DMS153 treated with DMSO at 0.1 percent for 48 hours (cell line): ENCODE measurements around the gene GPATCH2.
"Not testable (repeated sequence)": the region's sequence is repeated elsewhere in the genome, so short reads cannot be mapped to it uniquely, and the experiment has no call there.

Experiments
- DNase-seq: peaks from one replicate; lab custom pipeline; 2025; ENCODE audit not compliant: unreplicated experiment; lab: John Stamatoyannopoulos, UW

The GPATCH2 gene

DNA sequence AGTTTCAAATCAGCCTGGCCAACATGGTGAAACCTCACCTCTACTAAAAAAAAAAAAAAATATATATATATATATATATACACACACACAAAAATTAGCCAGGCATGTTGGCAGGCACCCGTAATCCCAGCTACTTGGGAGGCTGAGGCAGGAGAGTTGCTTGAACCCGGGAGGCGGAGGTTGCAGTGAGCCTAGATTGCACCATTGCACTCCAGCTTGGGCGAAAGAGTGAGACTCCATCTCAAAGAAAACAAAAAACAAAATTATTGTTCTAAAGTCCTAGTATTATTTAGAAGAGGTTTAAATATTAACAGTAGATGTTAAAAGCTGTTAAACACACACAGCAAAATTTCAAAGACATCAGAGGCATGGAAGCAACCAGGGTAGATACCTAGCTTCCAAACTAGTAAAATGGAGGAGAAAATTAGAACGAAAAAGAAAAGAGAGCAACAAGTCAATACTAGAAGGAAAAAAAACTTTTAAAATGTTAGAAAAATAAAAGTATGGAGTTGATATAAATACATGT is 46.5 kb downstream of the GPATCH2 start:
- DNase-seq = not testable (repeated sequence)

DNA sequence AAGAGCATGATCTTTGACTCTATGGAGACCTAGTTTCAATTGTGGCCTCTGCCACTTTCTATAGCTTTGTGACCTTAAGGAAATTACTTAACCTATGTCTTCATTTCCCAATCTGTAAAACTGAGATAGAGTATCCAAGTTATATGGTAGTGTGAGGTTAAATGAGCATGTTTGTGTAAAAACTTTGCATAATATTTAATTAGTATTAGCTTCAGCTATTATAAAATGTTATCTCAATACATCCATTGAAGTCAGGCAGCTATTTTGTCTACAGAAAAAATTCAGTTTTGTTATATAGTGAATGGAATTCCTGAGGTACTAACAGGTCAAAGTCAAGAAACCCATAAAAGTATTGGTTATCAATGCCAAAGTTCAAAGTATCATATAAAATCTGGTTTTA is 53.6 kb downstream of the GPATCH2 start:
- no peak for DNase-seq

DNA sequence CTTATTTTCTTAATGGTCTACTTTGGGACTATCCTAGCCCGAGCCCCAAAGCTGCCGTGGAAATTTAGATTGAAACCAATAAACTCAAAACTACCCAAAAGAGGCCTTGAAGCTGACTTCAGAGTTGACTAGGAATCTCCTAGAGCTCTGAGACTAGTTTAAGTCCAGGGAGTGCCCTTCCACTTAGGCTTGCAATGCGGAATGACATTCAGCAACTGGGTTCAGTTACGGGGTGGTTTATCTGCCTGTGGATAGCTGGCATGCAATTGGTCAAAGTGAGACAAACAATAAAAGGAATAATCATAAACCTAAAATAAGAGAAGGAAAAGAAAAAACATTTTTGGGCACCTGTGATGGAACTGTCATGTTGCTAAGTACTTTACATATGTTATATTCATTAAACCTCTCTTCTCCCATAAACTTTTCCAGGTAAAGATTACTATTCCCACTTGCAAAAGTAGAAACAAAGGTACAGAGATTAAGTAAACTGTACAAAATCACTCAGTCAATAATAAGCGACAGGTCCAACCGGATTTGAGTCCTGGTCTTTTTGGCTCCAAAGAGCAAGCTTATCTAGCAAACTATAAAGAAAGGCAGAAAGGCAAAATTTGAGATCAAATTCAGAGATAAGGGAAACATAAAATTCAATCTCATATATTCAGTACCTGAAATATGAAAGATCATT is 56.5 kb downstream of the GPATCH2 start:
- DNase-seq = no peak

DNA sequence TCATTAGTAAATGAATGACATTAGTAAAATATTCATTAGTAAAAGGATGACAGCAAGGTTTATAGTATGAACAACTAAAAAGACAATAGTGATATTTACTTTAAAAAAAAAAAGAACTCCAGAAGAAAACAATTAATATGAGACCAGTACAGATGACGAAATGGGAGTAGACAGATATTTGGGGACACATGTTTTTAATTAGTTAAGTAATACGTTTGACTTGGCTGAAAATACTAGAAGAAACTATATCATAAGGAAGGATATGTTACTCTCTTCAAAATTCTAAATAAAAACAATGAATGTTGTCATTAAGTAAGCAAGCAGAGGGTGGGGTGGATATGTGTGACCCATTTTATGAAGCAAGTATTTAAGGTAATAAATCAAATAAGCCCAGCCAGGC is 61.9 kb downstream of the GPATCH2 start:
- no peak for DNase-seq

DNA sequence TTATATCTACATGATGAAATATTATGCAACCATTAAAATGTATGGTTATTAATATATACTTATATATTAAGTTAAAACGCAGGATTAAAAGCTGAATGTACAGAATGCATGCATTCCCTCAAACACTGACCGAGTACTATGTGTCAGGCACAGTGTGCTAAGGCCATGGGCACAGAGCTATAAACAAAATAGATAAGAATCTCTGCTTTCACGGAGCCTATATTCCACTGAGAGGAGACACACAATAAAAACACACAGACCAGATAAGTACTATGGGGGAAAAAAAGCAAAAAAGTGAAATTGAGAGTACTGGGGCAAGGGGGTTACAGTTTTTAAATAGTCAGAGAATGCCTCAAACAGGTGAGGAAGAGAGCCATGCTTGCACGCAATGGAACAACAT is 62.7 kb downstream of the GPATCH2 start:
- no peak for DNase-seq

DNA sequence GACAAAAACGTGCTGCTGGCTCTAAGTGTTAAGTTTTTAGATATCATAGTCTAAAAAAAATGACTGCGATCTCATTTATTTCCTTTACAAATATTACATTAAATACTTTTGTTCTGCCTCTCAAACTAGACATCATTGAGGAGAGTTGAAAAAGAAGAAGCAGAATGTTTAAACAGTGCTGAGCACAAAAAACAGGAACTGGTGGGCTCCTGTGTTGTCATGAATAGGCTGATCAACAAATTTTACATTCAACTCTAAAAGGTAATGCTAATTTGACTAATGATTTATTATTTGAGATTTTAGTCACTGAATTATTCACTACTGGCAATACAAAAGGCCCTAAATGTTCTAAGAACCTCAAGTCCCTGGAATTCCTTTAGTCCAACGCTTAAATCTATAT is 66.1 kb downstream of the GPATCH2 start:
- DNase-seq = no peak

DNA sequence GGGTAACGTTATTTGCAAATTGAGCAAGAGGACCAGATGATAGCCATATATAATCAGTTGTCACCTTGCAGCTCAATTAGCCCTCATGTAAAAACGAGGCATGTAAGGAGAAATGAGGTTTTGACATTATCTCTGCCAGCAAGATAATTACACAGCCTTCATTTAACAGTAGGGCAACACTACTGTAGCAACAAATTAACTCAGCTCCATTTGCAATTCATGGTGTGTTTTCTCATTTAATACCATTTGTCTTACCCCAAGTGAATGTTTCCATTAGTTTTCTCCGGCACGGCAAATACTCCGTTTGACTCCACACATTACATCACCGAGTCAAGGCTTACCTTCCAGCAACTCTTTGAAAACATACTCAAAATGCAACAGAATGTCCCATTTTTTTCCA is 66.7 kb downstream of the GPATCH2 start:
- no peak for DNase-seq

DNA sequence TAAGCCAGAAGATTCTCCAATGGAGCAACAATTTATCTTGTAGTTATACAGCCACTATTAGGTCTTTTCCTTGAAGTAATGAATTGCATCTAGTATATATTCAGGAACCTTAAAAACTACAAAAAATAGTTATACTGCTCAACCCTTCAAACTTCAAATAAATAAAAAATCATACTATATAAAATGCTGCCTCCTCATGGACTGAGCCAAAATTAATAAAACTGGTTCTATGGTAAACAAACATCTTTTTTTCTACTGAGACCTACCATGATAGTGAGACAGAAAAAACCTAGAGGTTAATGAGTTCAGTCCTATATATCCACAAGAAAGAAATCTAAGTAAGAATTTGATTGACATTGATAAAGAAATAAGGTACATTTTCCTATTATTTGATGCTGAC is 67.7 kb downstream of the GPATCH2 start:
- DNase-seq = no peak

DNA sequence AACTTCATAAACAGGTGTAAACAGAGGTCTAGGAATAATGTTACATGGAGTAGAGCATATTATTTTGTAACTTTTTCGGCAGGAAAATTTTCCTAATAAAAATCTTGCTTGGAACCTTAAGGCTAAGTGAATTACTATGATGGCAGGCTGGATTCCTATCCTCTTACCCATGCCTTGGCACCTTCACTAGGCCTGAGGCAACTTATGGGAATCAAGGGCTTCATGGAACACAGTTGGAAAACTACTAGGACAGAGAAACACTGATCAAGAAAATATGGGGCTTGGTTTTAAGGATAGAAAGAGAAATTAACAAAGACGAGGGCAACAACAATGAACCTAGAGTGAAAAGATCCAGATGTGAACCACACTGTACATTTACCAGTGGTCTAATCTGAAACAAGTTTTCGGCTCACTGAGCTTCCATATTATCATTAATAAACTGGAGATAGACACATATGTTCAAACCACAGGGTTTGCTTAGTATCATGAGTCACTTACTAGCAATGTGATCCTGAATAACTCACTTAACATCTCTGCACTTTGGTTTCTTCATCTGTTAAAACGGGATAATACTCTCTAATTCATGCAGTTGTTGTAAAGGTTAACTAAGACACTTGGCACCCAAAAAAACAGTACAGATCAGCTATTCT is 68.5 kb downstream of the GPATCH2 start:
- no peak for DNase-seq

DNA sequence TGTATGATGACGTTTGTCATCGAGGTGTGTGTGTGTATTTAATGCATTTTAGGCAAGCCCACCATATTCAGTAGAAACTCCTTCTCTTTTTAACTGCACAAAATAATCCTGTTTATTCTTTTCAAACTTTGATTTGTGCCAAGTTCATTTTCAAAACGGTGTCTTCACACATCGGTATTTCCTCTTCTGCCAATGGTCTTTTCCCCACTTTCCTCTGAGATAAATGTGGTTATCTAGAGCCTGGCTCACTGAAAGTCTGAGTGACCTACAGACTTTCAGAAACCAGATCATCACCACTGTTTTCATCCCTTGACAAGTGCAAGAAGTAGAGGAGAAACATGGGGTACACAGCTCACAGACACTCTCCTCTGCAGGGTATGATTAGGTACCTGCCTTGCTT is 69.4 kb downstream of the GPATCH2 start:
- DNase-seq = no peak

DNA sequence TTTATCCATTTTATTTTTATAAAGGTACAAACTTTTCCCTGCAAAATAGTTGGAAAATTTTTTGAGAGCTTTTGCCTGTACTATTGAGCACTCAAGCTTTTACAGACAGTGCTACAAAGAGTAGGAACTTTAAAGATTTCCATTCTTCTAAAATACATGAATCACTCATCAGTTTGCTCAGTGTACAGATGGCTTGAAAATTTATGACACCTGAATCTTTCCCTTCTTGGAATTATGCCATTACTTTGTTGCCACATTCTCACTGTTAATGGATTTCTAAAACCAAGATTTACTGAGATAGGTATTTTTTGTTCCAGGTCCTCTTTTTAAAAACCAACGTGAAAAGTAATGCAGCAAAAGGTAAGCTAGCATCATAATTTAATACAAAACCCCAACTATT is 76.0 kb downstream of the GPATCH2 start:
- DNase-seq = no peak

DNA sequence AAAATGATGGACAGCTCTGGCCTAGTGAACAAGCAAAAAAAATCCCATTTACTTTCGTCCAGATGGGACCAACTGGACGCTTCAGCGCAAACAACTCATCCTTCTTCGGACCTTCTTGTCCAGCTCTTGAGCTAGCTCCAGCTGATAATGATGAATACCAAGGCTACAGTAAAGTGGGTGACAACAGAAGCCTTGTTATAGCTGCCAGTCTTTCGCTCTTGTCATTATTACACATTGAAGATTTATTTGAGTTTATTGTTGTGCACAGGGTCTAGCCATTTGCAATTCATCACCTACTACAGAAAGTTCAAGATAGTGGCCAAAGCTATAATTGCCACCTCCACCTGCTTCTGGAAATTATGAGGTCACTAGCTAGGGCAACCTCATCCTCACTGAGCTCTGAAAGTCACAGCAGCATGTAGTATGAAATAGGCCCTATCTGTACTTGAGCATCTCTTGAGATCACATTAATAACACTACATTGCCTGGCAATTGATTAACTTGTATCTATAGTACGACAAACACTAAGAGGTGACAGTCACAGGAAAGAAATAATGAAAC is 76.9 kb downstream of the GPATCH2 start:
- no peak for DNase-seq

DNA sequence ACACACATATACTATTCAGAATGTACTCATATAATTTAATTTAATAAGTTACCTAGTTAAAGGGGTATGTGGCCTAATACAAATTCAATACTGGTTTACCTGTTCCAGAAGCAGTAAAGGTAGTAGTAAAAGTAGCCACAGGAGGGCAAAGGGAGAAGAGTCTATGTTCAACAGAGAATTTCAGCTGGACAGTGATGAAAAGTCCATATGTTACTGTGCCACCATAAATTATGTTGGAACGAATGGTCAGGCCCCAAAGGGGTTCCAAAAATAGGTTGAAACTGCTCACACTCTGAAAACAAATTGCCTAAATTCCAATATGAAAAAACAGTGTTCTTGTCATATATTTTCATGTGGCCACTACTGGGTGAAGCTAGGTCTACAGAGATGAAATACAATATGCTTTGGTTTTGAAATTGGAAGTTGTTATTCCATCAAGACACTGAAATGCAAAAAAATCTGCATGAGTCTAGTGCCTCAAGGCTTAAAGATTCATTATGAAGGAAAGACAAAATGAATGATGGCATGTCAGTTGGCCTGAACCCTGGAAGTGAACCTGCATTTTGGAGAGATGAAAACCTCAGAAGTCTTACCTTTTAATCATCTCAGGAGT is 78.4 kb downstream of the GPATCH2 start:
- no peak for DNase-seq

DNA sequence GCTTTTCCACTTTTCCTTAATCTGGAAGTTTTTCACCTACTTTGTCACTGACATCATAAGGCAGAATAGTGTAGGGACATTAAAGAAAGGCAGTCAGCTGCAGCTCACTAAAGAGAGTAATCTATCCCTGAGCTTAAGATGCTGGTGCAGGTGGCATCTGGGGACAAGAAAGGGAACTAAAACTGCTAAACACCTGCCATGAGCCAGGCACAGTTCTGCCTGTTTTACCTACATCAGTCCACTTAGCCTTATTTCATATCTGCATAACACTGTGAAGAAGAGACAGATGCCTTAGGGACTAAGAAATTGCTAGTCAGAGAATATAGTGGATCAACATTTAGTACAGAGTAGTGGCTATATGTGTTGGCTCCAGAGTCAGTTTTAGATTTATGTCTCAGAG is 88.1 kb downstream of the GPATCH2 start:
- no peak for DNase-seq

DNA sequence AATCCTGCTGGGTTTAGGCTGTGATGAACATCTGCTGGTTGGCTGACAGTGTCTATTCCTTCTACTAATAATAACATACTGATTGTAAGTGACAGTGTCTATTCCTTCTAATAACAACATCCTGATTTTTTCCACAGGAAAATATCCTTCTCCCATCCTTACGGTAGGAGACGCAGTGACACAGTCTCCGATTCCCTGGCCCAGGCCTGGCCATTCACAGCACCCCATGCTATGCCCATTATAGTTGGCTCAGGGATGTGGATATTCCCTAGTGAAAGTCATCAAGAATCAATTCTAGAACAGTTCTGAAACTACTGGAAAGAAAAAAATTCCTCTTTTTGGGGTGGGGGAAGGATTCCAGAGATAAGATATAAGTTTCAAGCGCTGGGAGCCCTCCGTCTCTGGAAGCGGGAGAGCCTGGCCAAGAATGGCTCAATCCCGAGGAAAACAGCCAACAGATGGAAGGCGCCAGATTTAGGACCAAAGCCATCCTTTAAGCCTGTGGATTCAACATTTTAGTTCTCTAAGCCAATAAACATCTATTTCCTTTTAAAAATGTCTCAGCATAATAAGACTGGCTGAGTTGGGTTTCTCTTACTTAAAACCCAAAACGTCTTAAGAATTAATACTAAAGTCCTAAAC is 88.6 kb downstream of the GPATCH2 start:
- DNase-seq = no peak

DNA sequence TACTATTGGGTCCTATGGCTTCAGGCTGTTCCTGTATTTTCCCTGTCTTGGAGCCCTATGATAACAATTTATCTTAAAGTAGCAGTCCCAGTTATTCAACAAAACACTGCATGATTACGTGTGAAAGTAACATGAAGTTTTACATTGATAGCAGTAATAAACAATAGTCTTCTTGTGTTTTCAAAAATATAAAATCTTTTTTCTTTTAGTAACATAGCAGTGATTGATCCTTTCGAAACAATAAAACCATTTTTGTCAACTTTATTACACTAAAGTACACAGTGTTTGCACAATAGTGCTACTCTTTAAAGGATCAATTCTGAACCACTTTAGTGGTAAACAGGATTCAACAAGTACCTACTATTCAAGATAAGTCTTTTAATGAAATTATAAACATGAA is 90.6 kb downstream of the GPATCH2 start:
- DNase-seq = no peak

DNA sequence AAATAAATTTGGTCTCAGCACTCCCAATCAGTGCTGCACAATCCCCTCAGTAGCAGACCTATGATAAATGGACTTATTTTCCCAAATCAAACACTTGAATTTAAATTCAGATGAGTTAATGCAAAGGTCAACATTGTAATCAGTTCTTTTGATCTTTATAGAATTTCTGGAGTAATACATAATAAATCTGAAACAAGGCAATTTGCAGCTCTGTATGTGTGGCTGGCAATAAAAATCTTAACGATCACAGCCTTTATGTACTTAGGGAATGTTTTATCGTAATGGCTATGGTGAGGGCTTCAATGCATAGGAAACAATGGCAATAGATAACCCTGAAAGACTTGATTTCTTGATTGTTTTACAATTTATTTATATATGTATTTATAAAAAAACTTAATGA is 91.4 kb downstream of the GPATCH2 start:
- DNase-seq = peak; percentile 71

DNA sequence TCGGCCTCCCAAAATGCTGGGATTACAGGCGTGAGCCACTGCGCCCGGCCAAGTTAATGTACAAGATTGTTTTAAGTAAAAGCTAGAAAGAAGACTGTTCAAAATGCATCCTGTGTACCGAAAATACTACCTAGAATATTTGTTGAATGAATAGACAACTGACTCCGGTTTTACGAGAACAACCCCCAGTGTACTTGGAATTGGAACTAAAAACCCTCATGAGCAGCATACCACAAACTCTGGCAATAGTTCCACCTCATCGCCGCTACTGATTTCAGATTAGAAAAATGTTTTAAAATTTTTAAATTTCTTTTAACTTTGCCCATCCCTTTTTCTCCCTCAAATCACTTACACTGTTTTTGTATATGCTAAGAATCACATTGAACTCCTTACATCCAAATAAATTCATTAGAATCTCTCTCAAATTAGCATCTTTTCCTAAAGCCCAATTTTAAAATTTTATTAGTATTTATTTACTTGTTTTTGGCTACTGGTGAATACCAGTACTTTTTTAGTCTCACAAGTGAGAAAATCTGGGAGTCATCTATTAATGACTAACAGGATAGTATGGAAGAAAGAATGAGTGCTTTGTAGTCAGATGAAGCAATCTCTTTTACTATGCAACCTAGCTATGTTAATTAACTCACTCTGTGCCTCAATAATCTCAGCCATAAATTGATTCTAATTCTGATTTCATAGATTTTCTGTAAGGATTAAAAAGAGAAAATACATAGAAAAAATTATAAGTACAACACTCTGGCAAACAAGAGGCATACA is 95.1 kb downstream of the GPATCH2 start:
- no peak for DNase-seq

DNA sequence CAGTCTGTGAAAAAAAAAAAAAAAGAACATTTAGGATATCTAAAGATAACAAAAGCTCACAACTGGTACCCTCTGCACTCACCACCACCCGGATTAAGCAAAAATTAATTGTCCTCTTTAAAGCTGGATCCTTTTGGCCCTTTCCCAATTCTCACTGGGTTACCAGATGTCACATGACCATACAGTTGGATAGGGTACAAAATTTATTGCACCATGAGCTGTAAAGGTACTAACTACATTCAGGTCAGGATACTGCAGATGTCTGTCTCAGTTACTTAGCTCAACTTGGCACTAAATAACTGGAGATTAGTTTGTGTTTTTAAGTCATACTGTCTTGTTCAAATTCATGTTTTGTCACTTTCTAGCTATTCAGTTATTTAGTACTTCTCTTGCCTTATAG is 96.3 kb downstream of the GPATCH2 start:
- DNase-seq = no peak

DNA sequence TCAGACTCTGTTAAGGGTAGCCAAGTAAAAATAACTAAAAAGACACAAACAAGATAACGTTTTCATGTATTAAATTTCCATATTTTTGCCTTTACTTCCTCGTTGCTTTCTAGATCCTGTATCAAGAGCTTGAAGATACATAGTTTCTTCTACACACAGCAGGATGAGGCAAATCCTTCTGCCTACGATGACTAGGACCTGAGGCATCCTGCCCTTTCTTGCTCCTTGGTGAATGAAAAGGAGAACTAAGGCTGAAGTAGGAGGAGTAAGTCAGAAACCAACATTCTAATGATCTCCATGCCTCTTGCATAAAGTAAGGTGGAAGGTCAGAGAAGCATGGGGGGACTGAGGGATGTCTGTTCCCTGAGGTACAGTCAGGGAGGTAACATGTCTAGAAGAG is 102.6 kb downstream of the GPATCH2 start:
- no peak for DNase-seq

DNA sequence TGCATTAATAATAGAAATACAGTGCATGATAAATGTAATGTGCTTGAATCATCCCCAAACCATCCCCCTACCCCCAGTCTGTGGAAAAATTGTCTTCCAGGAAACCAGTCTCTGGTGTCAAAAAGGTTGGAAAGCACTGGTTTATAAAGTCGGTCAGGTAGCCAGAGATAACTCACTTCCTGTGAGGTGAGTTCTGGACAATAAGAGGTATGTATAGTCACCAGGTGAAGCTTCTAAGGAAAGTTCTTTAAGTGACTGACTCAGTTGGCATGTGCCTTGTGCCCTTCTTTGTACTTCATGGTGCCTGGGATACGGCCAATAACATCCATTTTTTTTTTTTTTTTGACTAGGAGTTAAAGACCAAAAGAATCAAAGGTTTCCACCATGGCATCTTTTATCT is 103.7 kb downstream of the GPATCH2 start:
- no peak for DNase-seq
